Measurements from ENCODE around the gene ASB18.

ASB18 gene

DNA sequence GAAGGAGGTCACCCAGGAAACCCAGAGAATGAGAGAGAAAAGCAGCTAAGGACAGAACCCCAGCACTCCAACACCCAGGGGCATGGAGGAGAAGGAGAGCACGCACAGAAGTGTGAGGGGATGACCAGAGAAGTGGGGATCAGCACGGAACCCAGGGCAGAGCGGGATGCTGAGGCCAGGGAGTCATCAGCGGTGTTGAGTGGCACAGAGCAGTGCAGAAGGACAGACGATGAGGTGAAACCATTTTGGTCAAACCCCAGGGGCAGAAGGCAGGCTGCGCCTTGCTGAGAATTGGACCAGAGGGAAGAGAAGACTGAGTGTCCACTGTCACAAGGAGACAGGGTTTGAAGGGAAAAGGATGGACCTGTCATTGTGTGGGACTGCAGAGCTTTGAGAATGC, 23.4 kb upstream of the ASB18 start:
- in situ Hi-C loops (cut with HindIII; ENCODE audit: low sequenced_read_pairs), result no loop called here
- DNase-seq (ENCODE audit: low read depth), result no peak
- TF ChIP-seq CTCF (IDR thresholded peaks at IDR 0.05; ENCODE audit: low read depth, low read length, missing control alignments), result no peak

DNA sequence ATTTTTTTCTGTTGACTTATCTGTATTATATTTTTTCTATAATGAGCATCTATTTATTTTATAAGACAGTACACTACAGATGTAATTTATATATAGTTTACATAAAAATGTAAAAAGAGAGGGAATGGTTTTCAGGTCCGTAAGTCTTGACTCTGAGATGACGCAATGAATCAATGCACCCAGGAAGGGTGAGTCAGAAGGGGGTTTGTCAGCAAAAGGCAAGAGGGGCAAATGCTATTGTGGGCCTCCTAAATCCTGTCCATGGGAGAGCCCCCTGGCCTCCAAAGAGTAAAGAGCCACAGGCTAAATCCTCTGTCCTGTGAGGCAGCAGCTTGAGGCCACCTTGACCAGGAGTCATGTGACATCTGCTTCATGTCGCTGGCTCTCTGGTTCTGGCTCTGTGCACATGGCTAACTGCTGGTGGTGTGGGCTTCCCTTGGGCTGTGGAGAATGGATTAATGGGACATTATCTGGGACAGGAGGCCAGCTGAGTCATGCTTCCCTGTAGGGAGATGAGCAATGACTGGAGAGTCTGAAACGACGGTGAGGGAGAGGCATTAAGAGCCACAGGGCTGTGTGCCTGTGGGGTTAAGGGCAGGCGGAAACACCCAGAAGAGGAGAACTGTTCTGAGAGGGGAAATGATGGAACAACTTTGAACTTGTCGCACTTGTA, 22.8 kb upstream of the ASB18 start:
- H3K4me3 ChIP-seq (ENCODE audit: low read depth, low read length), result no peak overlapping the region
- no peak for TF ChIP-seq CTCF (IDR thresholded peaks at IDR 0.05; ENCODE audit: low read depth, low read length, missing control alignments)
- in situ Hi-C loops (cut with HindIII; ENCODE audit: low sequenced_read_pairs), result no loop called here
- DNase-seq (ENCODE audit: low read depth), result no peak

More for the DNA sequence above, 23.4 kb upstream of the ASB18 start:
- no peak overlapping the region for H3K4me3 ChIP-seq (ENCODE audit: low read depth, low read length)

GRCh38 chr2:236284208-236284607, 20.0 kb upstream of the ASB18 start:
- TF ChIP-seq CTCF (IDR thresholded peaks at IDR 0.05; ENCODE audit: low read depth, low read length, missing control alignments), result no peak
- H3K4me3 ChIP-seq (ENCODE audit: low read depth, low read length), result no peak overlapping the region
- DNase-seq (ENCODE audit: low read depth), result no peak
- in situ Hi-C loops (cut with HindIII; ENCODE audit: low sequenced_read_pairs), result no loop called here

DNA sequence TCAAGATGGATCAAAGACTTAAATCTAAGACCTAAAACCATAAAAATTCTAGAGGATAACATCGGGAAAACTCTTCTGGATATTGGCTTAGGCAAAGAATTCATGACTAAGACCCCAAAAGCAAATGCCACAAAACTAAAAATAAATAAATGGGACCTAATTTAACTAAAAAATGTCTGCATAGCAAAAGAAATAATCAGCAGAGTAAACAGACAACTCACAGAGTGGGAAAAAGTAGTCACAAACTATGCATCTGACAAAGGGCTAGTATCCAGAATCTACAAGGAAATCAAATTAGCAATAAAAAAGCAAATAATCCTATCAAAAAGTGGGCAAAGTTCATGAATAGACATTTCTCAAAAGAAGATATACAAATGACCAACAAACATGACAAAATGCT, 18.2 kb upstream of the ASB18 start:
- in situ Hi-C loops (cut with HindIII; ENCODE audit: low sequenced_read_pairs), result no loop called here
- no peak for TF ChIP-seq CTCF (IDR thresholded peaks at IDR 0.05; ENCODE audit: low read depth, low read length, missing control alignments)
- DNase-seq (ENCODE audit: low read depth), result no peak
- H3K4me3 ChIP-seq (ENCODE audit: low read depth, low read length), result no peak overlapping the region

GRCh38 chr2:236281423-236281822, 17.2 kb upstream of the ASB18 start:
- in situ Hi-C loops (cut with HindIII; ENCODE audit: low sequenced_read_pairs), result no loop called here
- no peak for TF ChIP-seq CTCF (IDR thresholded peaks at IDR 0.05; ENCODE audit: low read depth, low read length, missing control alignments)
- H3K4me3 ChIP-seq (ENCODE audit: low read depth, low read length), result no peak overlapping the region
- DNase-seq (ENCODE audit: low read depth), result no peak

DNA sequence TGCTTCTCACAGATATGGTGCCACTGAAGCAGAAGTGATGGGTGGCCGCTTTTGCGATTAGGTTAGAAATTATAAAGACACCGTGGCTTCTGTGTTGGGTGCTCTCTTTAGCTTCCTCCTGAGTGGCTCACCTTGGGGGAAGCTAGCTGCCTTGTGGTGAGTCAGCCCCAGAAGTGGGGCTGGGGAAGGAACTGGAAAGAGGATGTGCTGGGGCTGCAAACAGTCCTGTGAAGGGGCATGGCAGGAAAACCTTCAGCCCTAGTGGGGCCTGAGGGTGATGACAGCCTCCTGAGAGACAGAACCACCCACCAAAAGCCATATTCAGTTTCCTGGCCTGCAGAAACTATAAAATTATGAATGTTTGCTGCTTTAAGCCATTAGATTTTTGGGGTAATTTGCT, 8.9 kb upstream of the ASB18 start:
- no peak overlapping the region for H3K4me3 ChIP-seq (ENCODE audit: low read depth, low read length)
- no peak for TF ChIP-seq CTCF (IDR thresholded peaks at IDR 0.05; ENCODE audit: low read depth, low read length, missing control alignments)
- DNase-seq (ENCODE audit: low read depth), result no peak
- in situ Hi-C loops (cut with HindIII; ENCODE audit: low sequenced_read_pairs), result no loop called here
